GM19193 (cell line): ENCODE data around the gene TAL1.

Source experiments
- POLR2A ChIP-seq: IDR thresholded peaks from 4 replicates; pipeline ENCODE4 v1.6.1; 2011; ENCODE audit not compliant: insufficient read depth, insufficient read length; ENCODE audit errors: extremely low read depth

Gene TAL1

DNA sequence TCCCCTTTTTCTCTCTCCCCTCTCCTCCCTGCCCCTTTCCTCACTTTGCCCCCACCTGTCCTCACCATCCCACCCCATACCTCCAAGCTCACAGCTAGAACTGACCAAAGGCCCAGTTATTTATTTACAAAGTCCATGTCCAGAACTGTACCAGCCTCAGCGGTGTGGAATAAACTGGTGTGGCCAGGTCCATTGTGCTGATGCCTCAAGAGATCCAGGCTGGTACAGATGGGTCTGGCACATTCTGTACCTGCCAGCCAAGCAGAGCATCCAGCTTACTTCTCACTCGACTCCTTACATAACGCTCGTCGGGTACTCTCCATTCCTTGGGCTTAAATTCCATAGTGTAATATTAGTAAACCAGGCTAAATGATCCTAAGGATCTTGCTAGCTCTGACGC, 54.0 kb downstream of the TAL1 start:
- no peak for TF ChIP-seq POLR2A

DNA sequence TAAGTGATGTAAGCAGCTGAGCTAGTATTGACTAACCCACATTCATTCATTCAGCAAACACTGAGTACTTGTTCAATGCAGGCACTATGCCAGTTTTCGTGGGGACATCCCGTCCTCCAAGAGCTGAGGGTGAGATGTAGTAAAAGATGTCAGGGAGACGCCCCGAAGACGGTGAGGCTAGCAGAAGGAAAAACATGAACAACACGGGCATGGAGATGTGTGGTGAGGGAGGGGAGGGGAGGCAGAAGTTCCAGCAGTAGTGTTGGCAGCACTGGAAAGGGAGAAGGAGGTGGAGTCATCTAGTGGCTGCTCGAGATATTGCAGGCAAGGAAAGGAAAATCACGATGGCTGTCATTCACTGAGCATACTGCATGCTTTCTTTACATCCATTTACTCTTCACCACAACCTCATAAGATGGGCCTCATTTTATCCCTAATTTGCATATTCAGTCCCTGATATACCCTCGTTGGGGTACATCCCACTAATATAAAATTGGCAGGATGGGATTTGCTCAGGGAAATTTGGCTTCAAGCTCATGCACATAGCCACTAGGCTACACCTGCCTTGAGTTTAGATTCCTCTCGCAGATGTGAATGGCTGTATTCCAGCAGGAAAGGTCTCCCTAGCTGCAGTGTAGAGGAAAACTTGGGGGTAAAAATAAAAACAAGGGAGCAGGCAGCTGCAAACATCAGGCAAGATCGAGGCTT, 56.6 kb downstream of the TAL1 start:
- TF ChIP-seq POLR2A = no peak

DNA sequence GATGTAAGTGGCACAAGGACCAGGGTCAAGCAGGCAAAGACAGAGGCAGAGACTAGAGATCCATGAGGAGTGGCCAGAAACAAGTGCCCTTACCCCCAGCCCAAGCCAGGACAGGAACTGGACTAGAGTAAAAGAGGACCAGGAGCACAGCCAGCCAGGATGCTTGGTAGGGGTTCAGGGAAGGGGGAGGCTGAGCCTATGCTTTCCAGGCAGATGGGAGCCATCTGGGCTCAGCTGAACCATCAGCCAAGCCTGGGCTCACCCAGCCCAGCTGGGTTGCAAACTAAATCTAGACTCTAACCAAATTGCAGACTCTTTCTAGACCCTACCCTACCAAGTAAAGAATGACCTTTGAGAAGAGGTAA, 57.4 kb downstream of the TAL1 start:
- TF ChIP-seq POLR2A = no peak

- TF ChIP-seq POLR2A = no peak
Observed at GRCh38 chr1:47172782-47173181, 59.2 kb downstream of the TAL1 start.
